Stimulated activated CD4-positive, alpha-beta T cell treated with anti-CD3 and anti-CD28 coated beads, Interleukin-2, amount 100 ng/mL, for 48 hours (primary cell): Measurements from ENCODE around the gene DTL.

Experiments used
- DNase-seq, 2 donors: peaks; one replicate each; pipeline ENCODE4 v3.0.0-alpha.2; 2020

DTL gene

DNA sequence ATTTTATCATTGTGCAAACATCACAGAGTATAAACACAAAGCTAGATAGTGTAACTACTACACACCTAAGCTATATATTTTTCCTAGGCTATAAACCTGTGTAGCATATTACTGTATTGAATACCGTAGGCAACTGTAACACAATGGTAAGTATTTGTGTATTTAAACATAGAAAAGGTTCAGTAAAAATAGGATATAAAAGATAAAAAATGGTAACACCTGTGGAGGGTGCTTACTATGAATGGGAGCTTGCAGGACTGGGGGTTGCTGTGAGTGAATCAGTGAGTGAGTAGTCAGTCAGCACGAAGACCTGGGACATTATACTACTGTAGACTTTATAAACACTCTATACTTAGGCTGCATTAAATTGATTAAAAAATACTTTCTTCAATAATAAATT lies 4.1 kb downstream of the DTL start:
- DNase-seq, result no peak

DNA sequence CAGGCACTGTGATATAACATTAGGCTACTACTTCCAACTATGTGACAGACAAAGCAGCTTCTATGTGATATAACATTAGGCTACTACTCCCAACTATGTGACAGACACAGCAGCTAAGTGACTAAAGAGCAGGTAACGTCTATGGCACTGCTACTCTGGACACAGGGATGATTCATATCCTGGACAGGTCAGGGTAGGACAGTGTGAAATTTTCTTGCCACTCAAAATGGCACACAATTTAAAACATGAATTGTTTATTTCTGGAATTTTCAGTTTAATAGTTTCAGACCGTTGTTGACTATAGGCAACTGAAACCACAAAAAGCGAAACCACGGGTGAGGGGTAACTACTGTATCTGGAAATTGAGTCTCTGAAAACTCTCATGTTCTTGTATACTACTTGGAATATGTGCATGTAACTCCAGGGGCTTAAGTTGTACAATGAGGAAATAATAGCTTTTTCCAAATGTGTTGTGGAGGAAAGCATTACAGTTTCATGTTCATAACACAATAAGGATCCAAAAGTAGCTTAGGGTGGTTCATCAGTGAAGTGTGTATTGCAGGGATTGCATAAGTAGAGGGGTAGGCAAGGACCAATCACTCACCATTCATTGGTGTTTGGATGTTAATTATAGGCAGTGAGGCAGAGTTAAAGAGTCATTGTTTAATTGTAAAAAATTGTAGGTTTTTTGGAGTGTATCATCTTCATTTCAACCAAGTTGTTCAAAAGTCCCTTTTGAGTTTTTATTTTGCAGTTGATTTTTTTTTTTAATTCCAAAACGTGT lies 5.3 kb downstream of the DTL start:
- DNase-seq, result no peak

GRCh38 chr1:212042436-212042835 lies 6.9 kb downstream of the DTL start:
- DNase-seq, result no peak

DNA sequence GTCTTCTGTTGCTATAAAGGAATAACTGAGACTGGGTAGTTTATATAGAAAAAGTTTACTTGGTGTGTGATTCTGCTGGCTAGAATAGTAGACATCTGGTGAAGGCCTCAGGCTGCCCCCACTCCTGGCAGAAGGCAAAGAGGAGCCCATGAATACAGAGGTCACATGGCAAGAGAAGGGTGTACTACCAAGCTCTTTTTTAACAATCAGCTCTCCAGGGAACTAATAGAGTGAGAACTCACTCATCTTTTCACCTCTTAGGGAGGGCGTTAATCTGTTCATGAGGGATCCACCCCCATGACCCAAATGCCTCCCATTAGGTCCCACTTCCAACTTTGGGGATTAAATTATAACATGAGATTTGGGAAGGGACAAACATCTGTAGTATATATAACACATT lies 9.3 kb downstream of the DTL start:
- no peak for DNase-seq

GRCh38 chr1:212045981-212046380 lies 10.4 kb downstream of the DTL start:
- no peak for DNase-seq

DNA sequence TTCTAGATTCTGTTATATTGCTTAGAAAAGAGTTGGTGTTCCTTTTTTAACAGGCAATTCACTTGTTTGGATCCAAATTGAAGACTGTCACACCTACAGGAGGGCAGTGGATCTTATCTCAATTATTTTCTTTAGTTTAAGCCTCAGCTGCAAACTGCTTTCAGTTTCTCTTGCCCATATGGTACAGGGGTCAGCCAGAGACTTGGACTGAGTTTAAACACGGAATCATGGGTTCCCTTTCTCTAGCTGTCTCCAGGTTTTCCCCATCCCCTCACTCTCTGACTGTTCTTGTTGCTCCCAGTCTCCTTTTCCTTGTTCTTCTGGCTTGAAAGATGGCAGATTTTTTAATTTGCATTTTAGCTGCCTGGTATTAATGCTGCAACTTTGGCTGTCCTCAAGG lies 18.4 kb downstream of the DTL start:
- no peak for DNase-seq

GRCh38 chr1:212055333-212055732 lies 19.8 kb downstream of the DTL start:
- DNase-seq, result no peak

DNA sequence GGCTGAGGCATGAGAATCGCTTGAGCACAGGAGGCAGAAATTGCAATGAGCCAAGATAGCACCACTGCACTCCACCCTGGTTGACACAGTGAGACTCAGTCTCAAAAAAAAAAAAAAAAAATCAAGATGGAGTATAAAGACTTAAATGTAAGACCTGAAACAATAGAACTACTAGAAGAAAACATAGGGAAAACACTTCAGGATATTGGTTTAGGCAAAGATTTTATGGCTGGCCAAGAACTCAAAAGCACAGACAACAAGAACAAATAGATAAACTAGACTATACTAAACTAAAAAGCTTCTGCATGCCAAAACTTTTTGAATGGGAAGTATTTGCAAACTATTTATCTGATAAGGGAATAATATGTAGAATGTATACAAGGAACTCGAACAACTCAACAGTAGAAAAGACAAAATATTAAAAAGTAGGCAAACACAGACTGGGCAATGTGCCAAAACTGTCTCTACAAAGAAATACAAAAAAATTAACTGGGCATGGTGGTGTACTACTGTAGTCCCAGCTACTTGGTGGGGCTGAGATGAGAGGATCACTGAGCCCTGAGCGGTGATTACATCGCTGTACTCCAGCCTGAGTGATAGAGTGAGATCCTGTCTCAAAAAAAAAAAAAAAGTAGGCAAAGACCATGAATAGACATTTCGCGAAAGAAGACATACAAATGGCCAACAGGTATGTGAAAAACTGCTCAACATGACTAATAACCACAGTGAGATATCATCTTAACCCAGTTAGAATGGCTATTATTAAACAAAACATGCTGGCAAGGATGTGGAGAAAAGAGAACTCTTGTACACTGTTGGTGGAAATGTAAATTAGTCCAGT lies 25.3 kb downstream of the DTL start:
- DNase-seq, result no peak

GRCh38 chr1:212062832-212063438 lies 27.4 kb downstream of the DTL start:
- DNase-seq, result no peak

- no peak for DNase-seq
These were observed 32.2 kb downstream of the DTL start for GRCh38 chr1:212067787-212068186.

DNA sequence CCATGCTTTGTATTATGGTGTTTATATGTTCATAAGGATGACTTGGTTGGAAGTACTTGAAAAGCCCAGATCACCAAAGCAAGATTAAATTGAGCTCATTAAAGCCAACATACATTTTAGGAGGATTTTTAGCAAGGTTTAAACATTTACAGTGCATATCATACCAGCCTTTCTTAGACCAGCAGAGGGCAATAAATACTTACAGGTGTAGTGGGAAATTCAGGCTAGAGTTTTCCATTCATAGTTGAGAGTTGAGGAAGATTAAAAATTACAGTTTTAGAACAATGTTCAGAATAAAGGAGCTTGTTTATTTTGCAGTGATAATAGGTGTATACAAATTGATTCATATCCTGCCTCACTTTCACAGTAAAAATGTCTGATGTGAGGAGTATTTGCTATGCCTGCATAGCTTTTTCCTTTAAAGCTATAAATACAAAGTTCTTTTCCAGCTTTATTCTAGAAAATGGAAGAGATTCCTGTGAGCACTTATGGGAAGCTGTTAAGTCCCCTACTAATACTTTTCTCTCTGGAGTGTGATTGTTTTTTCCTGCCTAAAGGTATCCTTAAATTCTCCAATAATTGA lies 35.3 kb downstream of the DTL start:
- DNase-seq, result no peak

- no peak for DNase-seq
These were observed 36.5 kb downstream of the DTL start for GRCh38 chr1:212072047-212072446.

DNA sequence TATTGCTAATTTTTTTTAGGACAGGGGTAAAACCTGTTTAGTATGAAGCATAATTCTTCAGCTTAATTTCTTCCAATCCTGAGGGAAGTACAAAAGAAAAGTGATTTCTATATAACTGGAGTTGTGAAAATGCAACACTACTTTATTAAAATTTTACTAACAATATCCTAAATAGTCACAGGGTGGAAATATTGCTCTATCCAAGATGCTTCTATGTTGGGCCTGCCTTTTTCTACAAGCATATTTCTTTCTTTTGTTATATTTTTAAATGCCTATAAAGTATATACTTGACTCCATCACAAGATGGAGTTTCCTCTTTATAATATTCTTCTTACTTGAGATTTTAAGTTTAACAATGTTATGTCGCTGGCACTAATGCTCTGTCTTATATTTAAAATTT lies 37.9 kb downstream of the DTL start:
- DNase-seq, result no peak

DNA sequence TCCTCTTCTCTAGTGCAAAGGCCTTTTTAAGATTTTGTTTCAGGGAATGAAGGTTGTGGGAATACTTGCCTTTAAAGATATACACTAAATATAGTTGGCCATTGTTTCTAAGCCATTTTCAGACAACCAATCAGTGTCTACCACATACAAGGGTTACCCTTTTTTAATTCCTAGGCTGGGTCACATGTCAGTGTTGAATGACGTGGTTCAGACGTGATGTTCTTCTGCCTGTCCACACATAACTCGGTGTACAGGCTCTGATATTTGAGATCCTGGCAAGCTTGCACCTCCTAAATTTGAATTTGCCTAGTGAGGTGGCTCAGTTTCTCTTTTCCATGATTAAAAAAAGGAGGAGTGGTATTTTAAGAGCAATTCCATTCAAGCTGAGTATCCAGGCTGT lies 38.8 kb downstream of the DTL start:
- no peak for DNase-seq

- no peak for DNase-seq
These were observed 39.3 kb downstream of the DTL start for GRCh38 chr1:212074856-212075255.

DNA sequence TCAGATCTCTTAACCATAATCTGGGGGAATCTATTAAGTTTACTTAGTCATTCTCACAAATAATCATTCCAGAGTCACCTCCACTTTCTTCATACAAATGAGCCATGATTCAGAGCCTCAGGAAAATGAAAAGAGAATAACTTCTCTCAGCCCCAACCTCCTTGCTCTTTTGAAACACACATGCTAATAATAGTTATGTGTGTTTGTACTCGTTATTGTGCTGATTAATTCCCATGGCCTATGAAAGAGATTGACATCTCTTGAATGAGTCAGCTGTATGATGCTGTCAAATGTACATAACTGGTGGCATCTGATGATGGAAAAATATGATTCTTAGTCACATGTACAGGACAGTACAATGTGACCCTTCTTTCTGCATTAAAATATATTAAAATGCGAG lies 41.5 kb downstream of the DTL start:
- no peak for DNase-seq

GRCh38 chr1:212078826-212079225 lies 43.3 kb downstream of the DTL start:
- no peak for DNase-seq

DNA sequence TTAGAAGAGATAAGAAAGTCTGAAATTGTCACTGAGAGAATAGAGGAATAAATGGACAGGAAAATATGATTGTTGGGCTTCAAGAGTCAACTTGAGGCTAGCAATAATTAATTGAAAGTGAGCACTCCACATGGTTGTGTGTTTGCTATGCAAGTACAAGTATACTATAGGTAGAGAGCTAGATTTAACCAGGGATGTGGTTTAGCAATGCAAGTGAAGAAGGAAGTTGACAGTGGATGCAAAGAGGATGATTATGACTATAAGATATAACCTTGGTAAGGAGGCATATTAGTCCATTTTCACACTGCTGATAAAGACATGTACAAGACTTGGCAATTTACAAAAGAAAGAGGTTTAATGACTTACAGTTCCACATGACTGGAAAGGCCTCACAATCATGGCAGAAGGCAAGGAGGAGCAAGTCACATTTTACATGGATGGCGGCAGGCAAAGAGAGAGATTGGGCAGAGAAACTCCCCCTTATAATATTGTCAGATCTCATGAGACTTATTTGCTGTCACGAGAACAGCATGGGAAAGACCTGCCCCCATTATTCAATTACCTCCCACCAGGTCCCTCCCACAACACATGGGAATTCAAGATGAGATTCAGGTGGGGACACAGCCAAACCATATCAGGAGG lies 47.3 kb downstream of the DTL start:
- no peak for DNase-seq

DNA sequence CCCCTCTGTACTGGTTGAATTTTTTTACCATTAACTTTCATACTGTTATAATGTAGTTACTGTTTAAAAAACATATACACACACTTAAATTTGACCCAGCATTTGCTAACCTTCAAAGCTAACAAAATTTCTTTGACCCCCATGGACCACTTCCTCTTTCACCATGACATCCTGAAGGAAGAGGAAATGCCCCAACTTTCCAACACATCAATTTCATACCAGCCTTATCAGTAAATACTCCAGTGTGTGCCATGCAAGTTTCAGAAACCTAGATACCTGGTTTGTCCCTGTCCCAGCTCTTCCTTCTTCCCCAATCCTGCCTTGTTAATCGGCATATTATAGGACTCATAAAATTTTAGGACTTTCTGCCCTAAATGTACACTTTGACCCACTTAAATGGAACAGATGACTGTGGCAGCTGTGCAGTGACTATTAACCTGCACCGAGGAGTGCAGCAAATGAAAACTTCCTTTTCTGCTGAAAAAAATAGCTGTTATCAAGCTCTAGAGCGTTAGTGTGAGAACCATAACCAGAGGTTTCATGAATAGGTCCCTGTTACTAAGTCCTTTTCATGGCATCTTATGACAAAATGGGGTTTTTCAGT lies 54.1 kb downstream of the DTL start:
- DNase-seq, result no peak

GRCh38 chr1:212091438-212092121 lies 56.0 kb downstream of the DTL start:
- DNase-seq, result no peak

- DNase-seq, result no peak
These were observed 61.8 kb downstream of the DTL start for GRCh38 chr1:212097360-212097759.

GRCh38 chr1:212098310-212098709 lies 62.8 kb downstream of the DTL start:
- no peak for DNase-seq
